Stimulated activated CD4-positive, alpha-beta T cell treated with anti-CD3 and anti-CD28 coated beads, Interleukin-4, amount 100 ng/mL, for 24 hours (primary cell): Measurements from ENCODE around the gene ARL4C.
A peak's percentile ranks its signal among the peaks of the same experiment; 100 is the strongest.

Source experiments
- DNase-seq: peaks from one replicate; pipeline ENCODE4 v3.0.0-alpha.2; 2020

Gene ARL4C

DNA sequence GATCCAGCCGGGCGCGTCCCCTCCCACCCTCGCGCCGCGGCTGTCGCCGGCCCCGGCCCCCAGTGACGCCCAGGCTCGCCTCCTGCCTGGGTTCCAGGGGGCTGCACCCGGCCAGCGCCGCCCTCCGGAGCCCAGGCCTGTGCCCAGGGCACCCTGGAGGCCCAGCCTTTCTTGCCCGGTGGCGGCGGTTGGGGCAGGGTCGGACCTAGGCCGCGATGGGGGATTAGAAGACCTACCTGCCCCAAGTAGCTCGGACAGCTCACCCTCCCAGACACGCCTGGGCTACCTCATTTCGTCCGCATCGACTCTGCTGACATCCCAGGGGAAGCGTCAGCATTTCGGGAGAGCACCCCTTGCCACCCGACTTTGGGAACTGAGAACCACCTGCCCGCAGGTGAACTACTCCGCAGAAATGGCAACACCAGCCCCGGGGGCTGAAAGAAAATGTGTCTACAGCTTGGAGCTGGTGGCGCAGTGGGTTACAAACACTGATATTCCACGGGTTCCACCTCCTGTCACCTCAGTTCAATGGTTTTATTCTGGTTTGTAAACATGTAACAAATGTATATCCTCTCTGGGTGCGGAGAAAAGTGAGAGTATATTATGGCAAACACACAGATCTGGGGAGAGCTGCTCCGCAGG is 834 bp upstream of the ARL4C start:
- DNase-seq: no peak

DNA sequence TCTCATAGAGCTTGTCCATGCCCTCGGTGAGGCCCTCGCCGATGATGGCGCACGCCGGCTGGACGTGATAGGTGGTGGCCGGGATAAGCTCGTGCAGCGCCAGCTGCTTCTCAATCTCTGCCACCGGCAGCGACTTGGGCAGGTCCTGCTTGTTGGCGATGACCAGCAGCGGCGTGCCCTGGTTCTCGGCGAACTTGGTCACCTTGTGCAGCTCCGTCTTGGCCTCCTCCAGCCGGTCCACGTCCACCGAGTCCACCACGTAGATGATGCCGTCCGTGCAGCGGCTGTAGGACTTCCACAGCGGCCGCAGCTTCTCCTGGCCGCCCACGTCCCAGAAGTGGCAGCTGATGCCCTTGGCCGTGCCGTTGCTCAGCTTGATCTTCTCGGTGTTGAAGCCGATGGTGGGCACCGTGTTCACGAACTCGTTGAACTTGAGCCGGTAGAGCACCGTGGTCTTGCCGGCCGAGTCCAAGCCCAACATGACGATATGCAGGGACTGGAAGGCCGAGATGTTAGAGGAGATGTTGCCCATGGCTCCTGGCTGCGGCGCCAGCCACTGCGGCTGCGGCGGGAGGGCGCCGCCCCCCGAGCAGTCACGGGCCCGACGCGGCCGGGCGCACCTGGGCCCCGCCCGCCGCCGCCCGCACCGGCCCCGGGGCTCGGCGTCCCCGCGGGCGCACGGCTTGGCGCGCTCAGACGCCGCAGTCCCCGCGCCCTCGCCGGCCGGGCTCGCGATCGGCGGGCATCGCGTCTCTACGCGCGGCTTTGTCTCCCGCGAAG is 636 bp downstream of the ARL4C start:
- DNase-seq: no peak

DNA sequence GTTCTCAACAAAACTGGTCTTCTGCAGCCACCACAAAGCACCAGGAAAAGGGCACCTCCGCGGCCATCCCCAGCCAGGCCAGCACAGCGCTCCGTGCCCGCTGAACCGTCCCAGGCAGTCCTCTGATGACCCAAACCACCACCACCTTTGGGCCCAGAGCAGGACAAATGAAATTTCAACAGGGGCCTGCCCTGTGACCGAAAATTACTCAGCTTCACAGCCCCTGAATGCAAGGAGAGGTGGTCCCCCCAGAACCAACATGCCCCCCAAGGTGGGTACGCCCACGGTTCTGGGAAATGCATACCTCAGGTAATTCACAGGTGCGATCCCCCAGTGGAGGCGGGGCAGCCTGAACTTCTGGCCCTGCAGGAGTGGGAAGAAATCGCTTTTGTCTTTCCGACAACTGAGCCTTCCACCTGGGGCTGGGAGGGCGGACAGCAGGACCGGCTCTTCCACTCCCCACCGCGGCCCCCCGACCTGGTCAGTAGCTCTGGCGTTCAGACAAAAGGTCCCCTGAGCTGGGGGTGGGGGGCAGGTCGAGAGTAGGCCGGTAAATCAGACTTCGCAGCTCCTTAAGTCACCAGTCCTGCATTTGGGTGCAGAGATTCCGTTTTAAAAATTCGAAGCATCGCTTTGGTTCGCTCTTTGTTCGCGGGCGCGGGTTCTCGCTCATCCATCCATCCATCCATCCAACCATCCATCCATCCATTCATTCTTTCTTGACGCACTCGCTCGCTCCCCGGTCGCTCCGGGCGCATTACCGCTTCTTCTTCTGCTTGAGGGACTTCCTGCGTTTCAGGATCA is 1.4 kb downstream of the ARL4C start:
- DNase-seq: no peak

DNA sequence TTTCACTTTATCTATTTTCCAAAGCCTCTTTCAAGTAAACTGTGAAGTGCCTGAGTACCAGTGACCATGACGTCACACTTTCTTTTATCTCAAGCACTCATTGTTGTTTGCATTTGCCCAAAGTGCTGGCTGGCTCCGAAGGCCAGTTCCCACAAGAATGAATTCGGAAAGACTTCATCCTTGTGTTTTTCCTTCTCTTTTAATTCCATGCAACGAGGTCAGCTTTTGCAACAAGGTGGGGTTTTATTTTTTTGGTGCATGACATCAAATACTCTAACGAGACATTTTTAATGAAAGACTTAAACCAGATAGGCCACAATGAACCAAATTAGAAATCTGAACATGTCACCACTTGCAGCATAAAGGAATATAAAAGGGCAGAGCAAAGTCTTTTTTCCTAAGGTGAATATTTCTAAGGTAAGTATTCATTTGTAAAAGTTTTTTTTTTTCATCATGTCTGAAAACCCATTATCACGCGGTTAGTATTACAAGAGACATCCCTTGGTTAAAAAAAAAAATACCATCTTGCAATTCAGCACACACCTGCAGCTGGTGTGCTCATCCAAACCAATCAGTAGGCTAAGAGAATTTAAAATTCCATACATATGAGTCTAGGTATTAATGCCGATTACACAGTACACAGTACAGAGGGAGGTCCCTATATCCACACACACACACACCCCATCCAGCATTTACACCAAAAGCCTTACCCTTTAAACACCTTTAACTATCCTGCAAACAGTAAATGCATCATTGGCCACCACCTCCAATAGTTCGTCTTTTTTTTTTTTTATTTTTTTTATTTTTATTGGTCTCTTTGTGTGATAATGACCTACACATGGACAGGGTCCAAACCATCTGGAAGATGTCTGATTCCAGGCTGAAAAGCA is 2.3 kb downstream of the ARL4C start:
- peak; percentile 33 for DNase-seq

DNA sequence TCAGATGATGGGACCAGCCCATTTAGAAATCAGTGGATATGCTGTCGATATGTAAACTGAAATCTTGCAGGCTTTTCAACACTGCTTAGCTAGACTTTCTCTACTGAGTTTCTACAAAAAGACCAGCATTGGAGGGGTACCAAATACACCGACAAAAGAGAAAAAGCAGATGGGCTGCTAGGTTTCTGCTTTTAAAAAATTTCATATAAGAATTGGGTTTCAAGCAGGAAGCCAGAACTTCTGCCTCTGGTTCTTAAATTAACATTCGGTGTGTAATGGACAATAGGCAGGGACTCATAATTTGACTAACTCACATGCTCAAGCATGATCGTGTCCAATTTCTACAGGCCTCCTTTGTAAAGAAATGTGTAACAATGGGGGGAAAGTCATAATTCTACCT is 3.1 kb downstream of the ARL4C start:
- DNase-seq: no peak

DNA sequence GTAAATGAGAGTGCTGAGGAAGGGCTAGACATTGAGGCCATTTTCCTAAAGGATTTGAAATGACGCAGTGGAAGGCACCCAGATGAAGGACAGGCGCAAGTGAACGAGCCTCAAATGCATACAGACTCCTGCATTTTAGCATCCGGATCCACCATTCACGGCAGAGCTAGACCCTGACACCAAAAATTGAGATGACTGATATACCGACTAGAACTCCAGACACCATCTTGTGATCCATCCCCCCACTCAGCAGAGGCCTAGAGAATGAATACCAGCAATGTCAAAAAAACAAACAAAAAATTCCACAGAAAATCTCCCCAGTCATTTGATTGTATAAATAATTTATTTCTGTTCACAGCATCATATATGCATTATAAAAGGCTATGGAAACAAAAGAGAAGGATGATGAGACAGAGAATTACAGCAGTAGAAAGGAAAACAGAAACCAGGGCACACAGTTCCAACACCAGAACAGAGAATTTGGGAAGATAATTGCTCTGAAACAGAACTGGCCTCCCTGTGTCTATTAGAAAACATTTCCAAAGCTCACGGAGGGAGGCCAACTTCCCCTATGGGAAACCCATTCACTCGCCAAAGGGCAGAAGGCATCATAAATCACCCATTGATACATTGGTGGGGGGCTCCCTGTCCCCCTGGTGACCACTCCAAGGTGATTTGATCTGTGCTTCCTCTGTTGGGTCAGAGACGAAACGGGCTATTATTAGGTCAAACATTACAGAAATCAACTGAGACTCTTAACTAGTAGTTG is 4.0 kb downstream of the ARL4C start:
- DNase-seq: no peak

DNA sequence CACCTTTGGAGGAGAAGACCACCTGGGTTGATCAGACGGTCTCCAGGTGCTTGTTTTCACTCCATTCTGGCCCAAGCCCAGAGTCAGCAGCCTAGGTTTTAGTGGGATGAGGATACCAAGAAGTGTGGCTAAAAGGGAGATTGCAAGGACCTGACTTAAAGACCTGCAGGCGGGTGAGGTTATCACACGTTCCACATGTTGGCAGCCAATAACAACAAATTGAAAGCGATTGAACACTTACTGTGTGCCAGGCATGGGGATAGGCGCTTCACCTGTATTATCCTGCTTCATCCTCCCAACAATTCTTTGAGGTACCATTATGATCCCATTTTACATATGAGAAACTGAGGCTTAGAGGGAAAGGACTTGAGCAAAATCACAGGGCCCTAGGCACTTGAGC is 5.0 kb downstream of the ARL4C start:
- DNase-seq: no peak

DNA sequence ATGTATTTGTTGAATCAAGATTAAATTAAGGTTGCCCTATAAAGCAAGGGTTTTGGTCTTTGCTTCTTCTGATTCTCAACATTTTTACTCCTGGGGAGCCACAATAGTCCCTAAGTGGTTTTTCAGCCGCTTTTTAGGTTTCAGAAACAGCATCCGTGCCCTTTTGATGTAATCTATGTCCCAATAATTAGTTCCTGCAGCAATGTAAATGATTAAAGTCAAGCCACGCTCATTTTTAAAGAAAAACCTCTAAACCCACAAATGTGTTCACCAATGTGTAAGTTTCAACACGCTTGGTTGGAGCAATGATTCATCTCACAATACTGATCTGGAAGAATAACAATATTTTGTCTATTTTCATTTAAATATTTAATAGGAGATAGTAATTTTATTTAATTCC is 5.6 kb downstream of the ARL4C start:
- DNase-seq: no peak

DNA sequence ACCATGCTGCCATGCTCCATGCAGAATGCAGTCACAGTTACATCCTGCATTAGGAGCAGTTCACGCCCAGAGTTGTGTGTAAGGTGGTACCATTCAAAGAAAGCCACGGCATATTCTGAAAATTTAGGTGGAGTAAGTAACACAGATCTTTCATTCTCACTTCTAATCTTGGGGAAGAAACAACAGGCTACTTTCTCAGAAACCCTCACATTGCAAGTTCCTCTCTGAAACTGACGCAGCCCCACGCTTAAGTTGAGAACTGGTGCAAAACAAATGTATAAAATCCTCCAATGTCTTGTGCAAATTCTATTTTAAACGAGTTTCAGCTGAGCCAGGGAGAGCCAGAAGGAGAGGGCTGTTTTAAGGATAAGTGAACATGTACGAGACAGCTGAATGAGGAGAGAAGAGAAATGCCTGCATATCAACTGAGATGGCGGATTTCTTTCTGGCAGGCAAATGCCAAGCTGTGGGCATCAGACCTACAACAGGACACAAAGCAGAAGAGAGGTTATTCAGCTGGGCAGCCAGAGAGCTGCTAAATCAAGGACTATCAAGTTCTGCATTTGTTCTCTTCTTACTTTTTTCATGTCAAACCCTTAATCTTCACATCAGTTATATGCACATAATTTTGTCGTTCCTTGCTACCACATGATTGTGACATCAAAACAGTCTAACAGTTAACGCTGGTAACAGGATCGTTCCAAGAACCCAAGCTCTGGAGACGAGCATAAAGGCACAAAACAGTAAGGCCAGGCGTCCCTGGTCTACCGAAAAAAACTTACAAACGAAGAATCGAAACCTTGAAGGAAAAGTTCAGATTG is 6.4 kb downstream of the ARL4C start:
- peak; percentile 30 for DNase-seq

DNA sequence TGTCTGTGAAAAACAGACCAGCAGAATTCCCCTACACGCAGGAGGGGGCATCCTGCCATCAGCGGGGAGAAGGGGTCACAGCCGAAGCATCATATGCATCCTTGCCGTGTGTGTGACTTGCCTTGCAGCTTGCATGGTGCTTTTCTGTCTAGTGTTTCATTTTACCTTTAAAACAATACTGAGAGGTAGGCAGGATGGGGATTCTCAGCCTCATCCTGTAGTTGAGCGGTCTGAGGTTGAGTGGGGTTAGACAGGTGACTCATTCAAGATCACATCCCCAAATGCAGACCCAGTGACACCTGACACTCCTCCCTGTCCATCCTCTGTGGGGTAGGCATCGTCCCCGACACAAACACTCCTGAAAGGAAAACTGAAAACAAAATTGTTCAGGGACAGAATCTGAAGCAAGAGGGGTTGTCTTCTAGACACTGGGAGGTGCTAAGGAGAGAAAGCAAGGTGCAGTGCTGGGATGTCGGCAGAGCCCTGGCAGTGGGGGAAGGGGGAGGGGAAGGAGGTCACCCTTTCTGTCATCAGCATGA is 7.9 kb downstream of the ARL4C start:
- DNase-seq: peak; percentile 71

DNA sequence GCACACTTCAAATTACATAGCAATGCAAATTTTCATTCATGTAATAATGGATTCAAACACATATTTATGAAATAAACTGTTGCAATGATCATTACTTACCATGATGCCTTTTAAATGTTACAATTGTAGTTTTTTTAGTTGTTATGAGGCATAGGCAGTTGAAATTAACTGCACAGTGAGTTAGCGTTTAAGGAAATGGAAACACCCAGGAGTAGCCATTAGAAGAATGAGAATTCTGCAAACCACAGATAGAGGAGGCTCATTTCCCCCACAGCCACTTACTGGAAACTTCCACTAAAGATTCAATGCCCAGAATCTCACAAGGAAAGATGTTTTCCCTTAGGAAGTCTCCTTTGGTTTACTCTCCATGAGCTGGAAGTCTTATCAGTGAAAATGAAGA is 8.4 kb downstream of the ARL4C start:
- DNase-seq: no peak

DNA sequence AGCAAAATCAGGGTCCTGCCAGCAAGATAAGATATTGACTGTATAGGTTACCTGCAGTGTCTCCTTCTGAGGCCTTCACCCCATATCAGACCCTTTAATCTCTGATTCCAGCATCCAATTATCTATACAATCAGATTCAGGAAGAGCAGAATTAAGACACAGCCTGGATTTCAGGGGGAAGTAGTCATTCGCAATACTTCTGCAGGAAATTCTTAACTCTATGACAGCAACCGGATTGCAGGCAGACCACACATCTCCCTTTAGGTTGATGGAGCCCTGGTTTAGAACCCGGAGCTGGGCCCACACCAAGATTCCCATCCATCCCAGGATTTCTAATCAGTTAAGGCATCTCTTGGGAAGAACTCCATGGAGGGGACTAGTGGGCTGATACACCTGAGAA is 9.5 kb downstream of the ARL4C start:
- no peak for DNase-seq

DNA sequence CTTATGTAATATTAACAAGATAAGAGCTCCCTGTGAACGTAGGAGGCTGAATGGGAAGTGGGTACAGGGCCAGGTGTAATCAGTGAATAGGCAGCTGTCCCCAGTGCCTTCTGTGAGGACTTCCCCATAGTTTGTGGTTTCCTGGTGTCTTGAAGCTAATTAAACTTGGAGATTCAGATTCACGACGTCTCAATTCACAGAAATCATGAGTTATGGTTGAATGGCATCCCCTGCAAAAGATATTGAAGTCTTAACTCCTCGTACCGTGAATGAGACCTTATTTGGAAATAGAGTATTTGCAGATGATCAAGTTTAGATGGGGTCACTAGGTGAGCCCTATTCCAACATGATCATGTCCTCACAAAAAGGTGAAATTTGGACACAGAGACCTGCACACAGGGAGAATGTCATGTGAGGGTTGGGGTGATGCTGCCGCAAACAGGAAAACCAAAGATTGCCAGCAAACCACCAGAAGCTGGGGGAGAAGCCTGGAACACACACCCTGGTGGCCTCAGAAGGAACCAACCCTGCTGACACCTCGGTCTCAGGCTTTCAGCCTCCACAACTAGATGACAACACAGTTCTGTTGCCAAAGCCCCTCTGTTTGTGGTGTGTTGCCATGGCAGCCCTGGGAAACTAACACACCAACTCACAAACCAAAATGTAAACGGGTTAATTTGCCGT is 13.2 kb downstream of the ARL4C start:
- peak; percentile 77 for DNase-seq

DNA sequence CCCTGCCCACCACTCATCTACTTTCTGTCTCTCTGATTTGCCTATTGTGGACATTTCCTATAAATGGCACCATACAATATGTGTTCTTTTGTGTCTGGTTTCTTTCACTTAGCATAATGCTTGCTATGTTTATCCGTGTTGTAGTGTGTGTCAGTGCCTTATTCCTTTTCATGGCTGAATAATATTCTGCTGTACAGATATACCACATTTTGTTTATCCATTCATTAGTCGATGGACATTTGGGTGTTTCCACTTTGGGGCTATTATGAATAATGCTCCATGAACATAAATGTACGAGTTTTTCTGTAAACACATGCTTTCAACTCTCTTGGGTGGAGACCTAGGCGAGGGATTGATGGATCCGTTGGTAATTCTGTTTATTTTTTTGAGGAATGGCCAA is 15.6 kb downstream of the ARL4C start:
- DNase-seq: no peak

DNA sequence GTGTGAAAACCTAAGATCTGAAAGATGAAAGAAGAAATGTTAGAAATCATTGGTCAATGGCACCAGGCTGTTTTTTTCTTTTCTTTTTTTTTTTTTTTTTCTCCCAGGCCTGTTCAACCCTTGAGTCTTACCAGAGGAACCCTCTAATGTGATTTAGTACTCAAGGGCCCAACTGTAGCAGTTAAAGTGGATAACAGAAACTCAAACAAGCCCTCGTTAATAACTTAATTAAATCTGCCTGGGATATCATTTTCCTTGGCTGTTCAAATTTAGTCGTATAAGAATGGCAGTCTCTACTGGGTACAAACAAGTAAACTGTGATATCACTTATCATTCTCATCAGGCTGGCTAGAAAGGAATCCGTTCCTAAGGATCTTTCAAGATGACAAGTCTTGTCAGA is 16.5 kb downstream of the ARL4C start:
- DNase-seq: no peak

DNA sequence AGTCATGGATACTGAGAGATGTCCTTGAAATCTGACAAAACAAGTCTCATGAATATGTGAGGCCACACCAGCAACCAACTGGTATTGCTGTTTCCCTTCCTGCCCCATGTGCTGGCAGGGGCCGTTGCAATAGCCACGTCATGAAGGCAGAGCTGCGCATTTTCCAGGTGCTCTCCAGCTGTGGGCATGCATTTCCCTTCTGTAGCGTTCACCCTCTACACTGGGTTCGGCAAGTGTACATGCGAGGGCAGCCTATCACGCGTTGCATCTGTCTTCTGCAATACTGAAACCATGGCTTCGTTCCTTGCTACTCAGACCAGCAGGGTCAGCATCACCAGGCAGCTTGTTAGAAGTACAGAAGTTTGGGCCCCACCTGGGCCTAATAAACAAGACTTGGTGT is 17.4 kb downstream of the ARL4C start:
- DNase-seq: no peak

DNA sequence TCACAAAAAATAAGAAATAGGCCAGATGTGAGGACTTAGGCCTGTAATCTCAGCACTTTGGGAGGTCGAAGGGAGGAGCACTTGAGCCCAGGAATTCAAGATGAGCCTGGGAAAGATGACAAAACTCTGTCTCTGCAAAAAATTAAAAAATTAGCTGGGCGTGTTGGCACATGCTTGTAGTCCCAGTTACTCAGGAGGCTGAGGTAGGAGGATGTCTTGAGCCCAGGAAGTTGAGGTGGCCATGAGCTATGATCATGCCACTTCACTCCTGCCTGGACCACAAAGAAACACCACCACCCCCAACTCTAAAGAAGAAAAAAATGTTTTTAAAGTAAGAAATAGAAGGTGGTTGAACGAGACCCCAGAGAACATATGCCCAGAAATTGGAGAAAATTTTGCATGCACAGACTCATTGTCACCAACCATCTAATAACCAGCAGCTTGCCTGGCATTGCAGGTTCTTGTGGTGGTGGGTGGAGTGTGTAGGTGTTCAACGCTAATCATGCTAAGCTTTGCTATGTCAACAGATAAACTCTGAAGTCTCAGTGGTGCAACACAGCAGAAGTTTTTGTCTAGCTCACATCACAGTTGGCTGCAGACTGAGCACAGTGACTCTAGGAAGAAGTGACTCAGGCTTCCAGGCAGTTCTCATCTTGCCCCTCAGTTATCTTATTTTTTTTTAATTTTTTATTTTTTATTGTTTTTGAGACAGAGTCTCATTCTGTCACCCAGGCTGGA is 18.6 kb downstream of the ARL4C start:
- DNase-seq: peak; percentile 55

DNA sequence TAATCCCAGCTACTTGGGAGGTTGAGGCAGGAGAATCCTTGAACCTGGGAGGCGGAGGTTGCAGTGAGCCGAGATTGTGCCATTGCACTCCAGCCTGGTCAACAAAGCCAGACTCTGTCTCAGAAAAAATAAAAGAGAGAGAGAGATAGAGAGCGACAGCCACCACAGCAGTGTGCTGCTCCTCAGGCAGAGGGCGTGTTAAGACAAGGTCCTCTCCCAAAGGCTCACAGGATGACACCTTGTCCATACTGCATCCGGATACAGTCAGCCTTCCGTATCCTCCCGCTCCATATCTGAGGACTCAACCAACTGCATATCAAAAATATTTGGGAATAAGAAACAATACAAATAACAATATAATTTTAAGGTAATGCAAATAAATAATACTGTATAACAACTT is 20.1 kb downstream of the ARL4C start:
- no peak for DNase-seq

DNA sequence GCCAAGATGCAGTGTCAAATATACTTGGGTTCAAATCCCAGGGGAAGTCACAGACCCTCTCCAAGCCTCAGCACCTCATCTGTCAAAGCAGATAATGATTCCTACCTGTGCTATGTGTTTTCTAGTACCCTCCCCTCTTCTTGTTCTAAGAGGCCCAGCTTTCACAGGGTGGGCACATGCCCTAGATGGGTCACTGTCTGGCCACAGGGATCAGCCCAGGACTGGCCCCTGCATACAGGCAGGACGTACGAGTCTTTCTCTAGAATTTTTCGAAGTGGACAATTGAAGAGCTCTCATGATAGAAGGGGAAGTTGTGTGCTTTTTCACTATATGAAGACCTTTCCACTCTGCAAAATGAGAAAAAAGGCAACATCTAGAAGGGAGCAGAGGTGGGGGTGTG is 22.2 kb downstream of the ARL4C start:
- DNase-seq: no peak

DNA sequence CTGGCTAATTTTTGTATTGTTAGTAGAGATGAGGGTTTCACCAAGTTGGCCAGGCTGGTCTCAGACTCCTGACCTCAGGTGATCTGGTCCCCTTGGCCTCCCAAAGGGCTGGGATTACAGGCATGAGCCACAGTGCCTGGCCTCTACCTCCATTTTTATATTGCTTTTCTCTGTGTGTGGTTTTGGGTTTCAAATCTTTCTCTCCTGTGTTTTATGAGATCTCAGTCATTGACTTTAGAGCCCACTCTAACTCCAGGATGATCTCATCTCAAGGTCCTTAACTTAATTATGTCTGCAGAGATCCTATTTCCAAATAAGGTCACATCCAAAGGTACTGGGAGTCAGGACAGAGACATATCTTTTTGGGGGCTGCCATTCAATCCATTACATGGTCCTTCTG is 24.7 kb downstream of the ARL4C start:
- no peak for DNase-seq
